ENCODE results near the gene MOSMO.
"Not testable (repeated sequence)": the region's sequence is repeated elsewhere in the genome, so short reads cannot be mapped to it uniquely, and the experiment has no call there.

MOSMO gene

DNA sequence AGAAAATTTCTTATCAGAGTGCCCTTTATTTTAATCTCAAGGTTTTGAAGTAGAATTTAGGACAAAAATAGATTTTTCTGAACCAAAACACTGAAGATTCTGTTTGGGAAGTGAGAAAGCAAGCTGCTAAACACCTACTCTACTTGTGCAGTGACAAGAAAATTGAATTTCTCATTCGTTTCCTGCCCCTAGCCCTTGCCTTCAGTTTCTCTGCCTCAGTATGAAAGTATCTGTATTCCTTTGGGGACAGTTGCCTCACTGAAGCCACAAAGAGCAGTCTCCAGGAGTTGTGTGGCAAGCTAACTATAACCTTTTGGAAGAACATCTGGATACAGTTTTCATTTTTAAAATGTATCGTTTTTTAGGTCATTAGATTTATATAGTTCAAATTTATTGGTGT, 19.7 kb downstream of the MOSMO start:
- no peak overlapping the region for H3K4me3 ChIP-seq (ENCODE audit: low read depth, low read length)
- TF ChIP-seq, protein P1, sequence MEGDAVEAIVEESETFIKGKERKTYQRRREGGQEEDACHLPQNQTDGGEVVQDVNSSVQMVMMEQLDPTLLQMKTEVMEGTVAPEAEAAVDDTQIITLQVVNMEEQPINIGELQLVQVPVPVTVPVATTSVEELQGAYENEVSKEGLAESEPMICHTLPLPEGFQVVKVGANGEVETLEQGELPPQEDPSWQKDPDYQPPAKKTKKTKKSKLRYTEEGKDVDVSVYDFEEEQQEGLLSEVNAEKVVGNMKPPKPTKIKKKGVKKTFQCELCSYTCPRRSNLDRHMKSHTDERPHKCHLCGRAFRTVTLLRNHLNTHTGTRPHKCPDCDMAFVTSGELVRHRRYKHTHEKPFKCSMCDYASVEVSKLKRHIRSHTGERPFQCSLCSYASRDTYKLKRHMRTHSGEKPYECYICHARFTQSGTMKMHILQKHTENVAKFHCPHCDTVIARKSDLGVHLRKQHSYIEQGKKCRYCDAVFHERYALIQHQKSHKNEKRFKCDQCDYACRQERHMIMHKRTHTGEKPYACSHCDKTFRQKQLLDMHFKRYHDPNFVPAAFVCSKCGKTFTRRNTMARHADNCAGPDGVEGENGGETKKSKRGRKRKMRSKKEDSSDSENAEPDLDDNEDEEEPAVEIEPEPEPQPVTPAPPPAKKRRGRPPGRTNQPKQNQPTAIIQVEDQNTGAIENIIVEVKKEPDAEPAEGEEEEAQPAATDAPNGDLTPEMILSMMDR (IDR thresholded peaks at IDR 0.05; ENCODE audit: insufficient read depth, low read length, missing control alignments), result no peak
- CTCF ChIA-PET, result interaction anchor here (1.1 to 3.9 kb wide), 2 partner anchors 26 to 50 kb away, joined by 4 to 24 read pairs; no protein-coding TSS in a partner anchor
- no peak for DNase-seq (ENCODE audit: low read depth, low spot score)
- POLR2A ChIA-PET, result no interaction called here

DNA sequence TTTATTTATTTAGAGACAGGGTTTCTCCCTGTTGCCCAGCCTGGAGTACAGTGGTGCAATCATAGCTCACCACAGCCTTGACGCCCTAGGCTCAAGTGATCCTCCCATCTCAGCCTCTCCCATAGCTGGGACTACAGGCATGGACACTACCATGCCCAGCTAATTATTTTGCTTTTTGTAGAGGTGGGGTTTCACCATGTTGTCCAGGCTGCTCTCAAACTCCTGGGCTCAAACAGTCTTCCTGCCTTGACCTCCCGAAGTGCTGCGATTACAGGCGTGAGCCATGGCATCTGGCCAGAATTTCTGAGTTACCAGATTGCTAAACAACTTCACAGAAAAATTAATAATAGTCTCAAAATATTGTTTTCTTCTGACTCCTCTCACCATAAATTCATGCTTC, 21.7 kb downstream of the MOSMO start:
- ChIA-PET CTCF (interaction anchor here (0.7 to 3.9 kb wide), 4 partner anchors 20 to 159 kb away, joined by 3 to 24 read pairs (median 4); no protein-coding TSS in a partner anchor), POLR2A (no interaction called here)
- TF ChIP-seq, protein P1 (IDR thresholded peaks at IDR 0.05; ENCODE audit: insufficient read depth, low read length, missing control alignments), result no peak
- no peak overlapping the region for H3K4me3 ChIP-seq (ENCODE audit: low read depth, low read length)
- no peak for DNase-seq (ENCODE audit: low read depth, low spot score)

DNA sequence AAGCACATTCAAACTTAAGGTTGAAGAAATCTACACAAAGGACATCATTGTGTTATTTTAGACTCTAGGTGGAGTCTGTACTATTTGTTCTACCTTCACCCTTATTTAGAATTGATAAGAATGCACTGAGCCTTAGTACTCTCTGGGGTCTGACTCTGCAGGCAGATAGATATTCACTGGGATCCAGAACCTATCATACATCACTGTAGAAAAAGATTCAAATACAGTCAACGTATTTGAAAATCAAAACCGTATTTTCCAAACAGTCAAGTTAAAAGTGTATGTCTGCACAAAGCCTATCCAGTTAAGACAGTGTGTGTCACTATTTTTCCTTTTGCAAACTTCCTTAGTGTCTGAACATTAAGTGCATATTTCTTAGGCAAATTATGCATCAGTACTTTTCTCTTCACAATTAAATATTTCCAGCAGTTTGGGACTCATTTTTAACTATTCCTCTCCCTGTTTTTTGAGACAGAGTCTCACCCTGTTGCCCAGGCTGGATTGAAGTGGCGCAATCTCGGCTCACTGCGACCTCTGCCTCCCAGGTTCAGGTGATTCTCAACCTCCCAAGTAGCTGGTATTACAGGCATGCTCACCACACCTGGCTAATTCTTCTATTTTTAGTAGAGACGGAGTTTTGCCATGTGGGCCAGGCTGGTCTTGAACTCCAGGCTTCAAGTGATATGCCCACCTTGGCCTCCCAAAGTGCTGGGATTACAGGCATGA, 22.3 kb downstream of the MOSMO start:
- DNase-seq (ENCODE audit: low read depth, low spot score), result no peak
- CTCF ChIA-PET, result interaction anchor here (1.9 kb wide), 1 partner anchor 47 kb away, joined by 12 read pairs; no protein-coding TSS in a partner anchor
- POLR2A ChIA-PET, result no interaction called here
- no peak overlapping the region for H3K4me3 ChIP-seq (ENCODE audit: low read depth, low read length)
- TF ChIP-seq, protein P1 (IDR thresholded peaks at IDR 0.05; ENCODE audit: insufficient read depth, low read length, missing control alignments), result no peak

DNA sequence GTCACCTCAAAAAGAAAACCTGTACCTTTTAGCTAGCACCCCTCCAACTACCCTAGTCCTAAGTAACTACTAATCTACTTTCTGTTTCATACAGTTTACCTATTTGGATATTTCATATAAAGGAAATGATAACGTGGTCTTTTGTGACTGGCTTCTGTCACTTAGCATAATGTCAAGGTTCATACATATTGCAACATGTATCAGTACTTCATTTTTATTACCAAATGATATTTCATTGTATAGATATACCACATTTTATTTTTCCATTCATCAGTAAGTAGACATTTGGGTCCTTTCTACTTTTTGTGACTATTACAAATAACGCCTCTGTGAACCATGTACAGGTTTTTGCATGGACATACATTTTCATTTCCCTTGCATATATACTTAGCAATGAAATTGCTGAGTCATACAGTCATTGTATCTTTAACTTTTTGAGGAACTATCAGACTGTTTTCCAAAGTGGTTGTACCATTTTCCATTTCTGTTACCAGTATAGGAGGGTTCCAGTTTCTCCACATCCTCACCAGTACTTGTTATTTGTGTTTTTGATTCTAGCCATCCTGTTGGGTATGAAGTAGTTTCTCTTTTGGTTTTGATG, 23.7 kb downstream of the MOSMO start:
- DNase-seq (ENCODE audit: low read depth, low spot score), result no peak
- ChIA-PET CTCF (interaction anchor here (1.1 to 1.9 kb wide), 3 partner anchors 23 to 53 kb away, joined by 3 to 12 read pairs (median 3); no protein-coding TSS in a partner anchor), POLR2A (no interaction called here)
- TF ChIP-seq, protein P1 (IDR thresholded peaks at IDR 0.05; ENCODE audit: insufficient read depth, low read length, missing control alignments), result no peak
- no peak overlapping the region for H3K4me3 ChIP-seq (ENCODE audit: low read depth, low read length)

DNA sequence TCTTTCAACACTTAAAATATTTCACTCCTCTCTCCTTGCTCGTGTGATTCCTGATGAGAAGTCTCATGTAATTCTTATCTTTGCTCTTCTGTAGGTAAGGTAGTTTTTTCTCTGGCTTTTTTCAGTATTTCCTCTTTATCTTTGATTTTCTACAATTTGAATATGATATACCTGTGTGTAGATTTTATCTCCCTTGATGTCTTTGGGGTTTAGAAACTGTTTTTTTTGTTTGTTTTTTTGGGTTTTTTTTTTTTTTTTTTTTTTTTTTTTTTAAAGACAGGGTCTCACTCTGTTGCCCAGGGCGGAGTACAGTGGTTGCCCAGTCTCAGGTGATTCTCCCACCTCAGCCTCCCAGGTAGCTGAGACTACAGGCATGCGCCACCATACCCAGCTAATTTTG, 26.6 kb downstream of the MOSMO start:
- DNase-seq (ENCODE audit: low read depth, low spot score), result no peak
- TF ChIP-seq, protein P1 (IDR thresholded peaks at IDR 0.05; ENCODE audit: insufficient read depth, low read length, missing control alignments), result no peak
- CTCF ChIA-PET, result interaction anchor here (2.9 kb wide), 1 partner anchor 44 kb away, joined by 17 read pairs; no protein-coding TSS in a partner anchor
- H3K4me3 ChIP-seq (ENCODE audit: low read depth, low read length), result no peak overlapping the region
- POLR2A ChIA-PET, result no interaction called here

DNA sequence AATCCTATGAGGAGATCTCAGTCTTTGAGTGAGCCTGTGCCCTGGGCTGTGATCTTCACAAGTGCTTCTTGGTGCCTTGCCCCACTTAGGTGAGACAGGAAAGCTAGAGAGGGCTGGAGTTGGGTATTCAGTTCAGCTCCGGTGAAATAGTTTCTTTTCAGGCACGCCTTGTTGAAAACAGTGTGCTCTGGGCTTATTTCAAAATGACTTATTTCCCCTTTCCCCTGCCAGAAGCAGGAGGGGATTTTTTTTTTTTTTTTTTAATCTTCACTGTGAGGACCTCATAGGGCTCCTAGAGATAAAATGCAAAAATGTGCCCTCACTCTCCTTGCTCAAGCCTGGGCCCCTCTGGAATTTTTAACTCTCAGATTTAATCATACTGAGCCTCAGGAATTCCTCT, 27.2 kb downstream of the MOSMO start:
- DNase-seq (ENCODE audit: low read depth, low spot score), result no peak
- POLR2A ChIA-PET, result no interaction called here
- no peak overlapping the region for H3K4me3 ChIP-seq (ENCODE audit: low read depth, low read length)
- CTCF ChIA-PET, result interaction anchor here (2.3 to 2.8 kb wide), 2 partner anchors 33 to 43 kb away, joined by 9 to 22 read pairs; no protein-coding TSS in a partner anchor
- TF ChIP-seq, protein P1 (IDR thresholded peaks at IDR 0.05; ENCODE audit: insufficient read depth, low read length, missing control alignments), result no peak

DNA sequence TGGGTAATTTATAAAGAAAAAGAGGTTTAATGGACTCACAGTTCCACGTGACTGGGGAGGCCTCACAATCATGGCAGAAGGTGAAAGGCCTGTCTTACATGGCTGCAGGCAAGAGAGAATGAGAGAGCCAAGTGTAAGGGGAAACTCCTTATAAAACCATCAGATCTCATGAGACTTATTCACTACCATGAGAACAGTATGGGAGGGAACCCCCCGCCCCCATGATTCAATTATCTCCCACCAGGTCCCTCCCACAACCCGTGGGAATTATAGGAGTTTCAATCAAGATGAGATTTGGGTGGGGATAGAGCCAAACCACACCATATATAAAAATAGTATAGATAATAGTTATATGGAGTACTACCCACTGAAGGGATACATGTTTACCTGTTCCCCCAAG, 36.0 kb downstream of the MOSMO start:
- H3K4me3 ChIP-seq (ENCODE audit: low read depth, low read length); DNase-seq (ENCODE audit: low read depth, low spot score); POLR2A ChIA-PET: not testable (repeated sequence)
- CTCF ChIA-PET, result interaction anchor here (1.0 kb wide), 1 partner anchor 34 kb away, joined by 5 read pairs; no protein-coding TSS in a partner anchor

DNA sequence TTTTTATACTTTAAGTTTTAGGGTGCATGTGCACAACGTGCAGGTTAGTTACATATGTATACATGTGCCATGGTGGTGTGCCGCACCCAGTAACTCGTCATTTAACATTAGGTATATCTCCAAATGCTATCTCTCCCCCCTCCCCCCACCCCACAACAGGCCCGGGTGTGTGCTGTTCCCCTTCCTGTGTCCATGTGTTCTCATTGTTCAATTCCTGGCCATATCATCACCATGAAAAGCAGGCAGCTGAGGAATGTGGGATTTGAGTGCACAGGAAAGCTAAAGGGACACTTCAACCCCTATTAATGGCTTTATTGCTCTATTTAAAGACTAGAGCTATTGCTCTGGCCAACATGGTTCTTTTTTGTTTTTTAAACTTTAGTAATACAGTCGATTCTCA, 38.0 kb downstream of the MOSMO start:
- DNase-seq (ENCODE audit: low read depth, low spot score); POLR2A ChIA-PET; H3K4me3 ChIP-seq (ENCODE audit: low read depth, low read length): not testable (repeated sequence)
- CTCF ChIA-PET, result interaction anchor here (1.1 kb wide), 1 partner anchor 32 kb away, joined by 3 read pairs; no protein-coding TSS in a partner anchor
